ENCODE data around the gene RANBP1. TPM values are rescaled to one million over a fixed set of nuclear protein-coding genes. Genes with fewer than 3 reads are reported as not detected.
A peak's percentile ranks its signal among the peaks of the same experiment; 100 is the strongest.

The RANBP1 gene
- total and polyA plus RNA-seq, 2 of the 4 experiments (the other 2 are of a cell fraction) = 173 to 376 TPM

- Histone ChIP-seq H3K27ac (ENCODE audit: insufficient read depth, low read length) (peak within 1 kb of the TSS; percentile 81), H2BK20ac (ENCODE audit: low read depth, low read length) (no peak within 1 kb of the TSS), H3K9me1 (ENCODE audit: insufficient read depth, low read length) (peaks cover 6% of the 10 kb centered on the region), H4K5ac (ENCODE audit: low read depth, low read length) (peak within 1 kb of the TSS; percentile 82), H3K56ac (ENCODE audit: extremely low read depth, insufficient read depth, low read length) (peak within 1 kb of the TSS; percentile 49; the same call in 1 of the 2 replicates), H3K4me2 (ENCODE audit: low read depth, low read length) (peak within 1 kb of the TSS; percentile 91), H4K91ac (ENCODE audit: insufficient read depth, low read depth, low read length) (peak within 1 kb of the TSS; percentile 65), H3K4me3 (ENCODE audit: insufficient read depth, low read depth, low read length) (peak within 1 kb of the TSS; percentile 83), H2BK5ac (ENCODE audit: low read depth, low read length, poor library complexity, severe bottlenecking) (peak within 1 kb of the TSS; percentile 43), H3K4ac (ENCODE audit: low read depth, low read length) (peak within 1 kb of the TSS; percentile 74), H3K18ac (ENCODE audit: low read depth, low read length) (no peak within 1 kb of the TSS; the same call in 1 of the 2 replicates), H2BK15ac (ENCODE audit: low read depth, low read length) (no peak within 1 kb of the TSS), H3K14ac (replicated peaks; ENCODE audit: low read depth, low read length) (peak within 1 kb of the TSS; percentile 68), H2AK5ac (ENCODE audit: low read depth, low read length) (peak within 1 kb of the TSS; percentile 35), H4K20me1 (ENCODE audit: insufficient read depth, low read length) (peaks cover 47% of the 10 kb centered on the region), H3K79me1 (ENCODE audit: low read depth in 1 of 2, low read length in 2 of 2) (peaks cover 7 to 43% of the 10 kb centered on the region in 2 experiments), H3K9ac (ENCODE audit: low read depth, low read length) (peak within 1 kb of the TSS; percentile 76), H2BK120ac (ENCODE audit: low read depth, low read length) (no peak within 1 kb of the TSS), H3K9me3 (ENCODE audit: control insufficient read depth, insufficient read depth, low read length) (no peaks in the 10 kb centered on the region), H3K27me3 (ENCODE audit: control insufficient read depth, insufficient read depth, low read length) (no peaks in the 10 kb centered on the region), H3K36me3 (ENCODE audit: control insufficient read depth, insufficient read depth, low read length) (peaks cover 12% of the 10 kb centered on the region), H3K23ac (ENCODE audit: low read depth, low read length) (peak within 1 kb of the TSS; percentile 65), H2AFZ (replicated peaks; ENCODE audit: low read length, poor library complexity) (peak within 1 kb of the TSS; percentile 99), H4K8ac (ENCODE audit: low read depth in 2 of 2, low read length in 2 of 2) (peak within 1 kb of the TSS; percentile 76 to 91), H3K4me1 (ENCODE audit: control insufficient read depth, insufficient read depth, low read length) (peaks cover 9% of the 10 kb centered on the region), H2AK9ac (replicated peaks; ENCODE audit: low read depth, low read length, poor library complexity) (peak within 1 kb of the TSS; percentile 96)
- ChIA-PET POLR2A (ENCODE audit: unreplicated experiment) (no interaction called here), CTCF (no interaction called here)
- in situ Hi-C loops (cut with MboI; ENCODE audit: low sequenced_read_pairs) = no loop called here
- TF ChIP-seq MXI1 (IDR thresholded peaks at IDR 0.05; ENCODE audit: borderline replicate concordance, low read depth, low read length) = no peak
- TF ChIP-seq NFE2L2 (IDR thresholded peaks at IDR 0.05; ENCODE audit: low read depth, low read length) = no peak
- TF ChIP-seq RAD21 (IDR thresholded peaks at IDR 0.05; ENCODE audit: low read length) = no peak
- TF ChIP-seq MAFK (IDR thresholded peaks at IDR 0.05; ENCODE audit: low read depth, low read length) = no peak
- no peak for TF ChIP-seq ELK1 (IDR thresholded peaks at IDR 0.05; ENCODE audit: borderline replicate concordance, low read depth, low read length)
- TF ChIP-seq CHD1 (IDR thresholded peaks at IDR 0.05; ENCODE audit: low read depth, low read length) = no peak
- TF ChIP-seq CEBPB (IDR thresholded peaks at IDR 0.05; ENCODE audit: low read depth, low read length) = no peak
- no peak for TF ChIP-seq RCOR1 (IDR thresholded peaks at IDR 0.05; ENCODE audit: insufficient replicate concordance, low read length)
- TF ChIP-seq SMC3 (IDR thresholded peaks at IDR 0.05; ENCODE audit: low read depth, low read length) = no peak
- no peak for TF ChIP-seq CTCF (conservative IDR thresholded peaks at IDR 0.05; ENCODE audit: low read depth, low read length)
- no peak for TF ChIP-seq RFX5 (IDR thresholded peaks at IDR 0.05; ENCODE audit: low read depth, low read length)
- TF ChIP-seq BHLHE40 (IDR thresholded peaks at IDR 0.05; ENCODE audit: low read depth, low read length) = no peak
- no peak for TF ChIP-seq USF2 (IDR thresholded peaks at IDR 0.05; ENCODE audit: low read depth, low read length)
- no peak for TF ChIP-seq MAZ (IDR thresholded peaks at IDR 0.05; ENCODE audit: borderline replicate concordance, low read depth, low read length)
- no peak for TF ChIP-seq POLR2A (IDR thresholded peaks at IDR 0.05; ENCODE audit: low read depth, low read length)
- intact Hi-C loops (cut with micrococcal nuclease) = no loop called here
- peak; percentile 79 for ATAC-seq (ENCODE audit: low read depth)
- dilution Hi-C loops (cut with HindIII; ENCODE audit: low sequenced_read_pairs, unreplicated experiment) = no loop called here
- WGBS, 2 experiments (ENCODE audit: extremely low coverage in 2 of 2, insufficient read length in 1 of 2) = no CpG with 5 or more reads among the region's 43 CpGs
- BruUV-seq (replicated peaks) = no TSS peak
- no peak for DNase-seq
Observed at GRCh38 chr22:20131597-20131858, 15.6 kb downstream of the RANBP1 start, which contains the start of gene ZDHHC8. TSS of gene ZDHHC8 (plus strand) at chr22:20131804. CDS start at chr22:20131948, 144 bp downstream.

Measured in IMR-90 (cell line).